HCEC 1CT (cell line): ENCODE data around the gene PITHD1.
"Not testable (repeated sequence)": the region's sequence is repeated elsewhere in the genome, so short reads cannot be mapped to it uniquely, and the experiment has no call there.

ENCODE experiments used
- DNase-seq: peaks from one replicate; pipeline ENCODE4 v3.0.0-alpha.2; 2017

The PITHD1 gene

GRCh38 chr1:23799570-23800399, 21.6 kb downstream of the PITHD1 start:
- peak; percentile 51 for DNase-seq

DNA sequence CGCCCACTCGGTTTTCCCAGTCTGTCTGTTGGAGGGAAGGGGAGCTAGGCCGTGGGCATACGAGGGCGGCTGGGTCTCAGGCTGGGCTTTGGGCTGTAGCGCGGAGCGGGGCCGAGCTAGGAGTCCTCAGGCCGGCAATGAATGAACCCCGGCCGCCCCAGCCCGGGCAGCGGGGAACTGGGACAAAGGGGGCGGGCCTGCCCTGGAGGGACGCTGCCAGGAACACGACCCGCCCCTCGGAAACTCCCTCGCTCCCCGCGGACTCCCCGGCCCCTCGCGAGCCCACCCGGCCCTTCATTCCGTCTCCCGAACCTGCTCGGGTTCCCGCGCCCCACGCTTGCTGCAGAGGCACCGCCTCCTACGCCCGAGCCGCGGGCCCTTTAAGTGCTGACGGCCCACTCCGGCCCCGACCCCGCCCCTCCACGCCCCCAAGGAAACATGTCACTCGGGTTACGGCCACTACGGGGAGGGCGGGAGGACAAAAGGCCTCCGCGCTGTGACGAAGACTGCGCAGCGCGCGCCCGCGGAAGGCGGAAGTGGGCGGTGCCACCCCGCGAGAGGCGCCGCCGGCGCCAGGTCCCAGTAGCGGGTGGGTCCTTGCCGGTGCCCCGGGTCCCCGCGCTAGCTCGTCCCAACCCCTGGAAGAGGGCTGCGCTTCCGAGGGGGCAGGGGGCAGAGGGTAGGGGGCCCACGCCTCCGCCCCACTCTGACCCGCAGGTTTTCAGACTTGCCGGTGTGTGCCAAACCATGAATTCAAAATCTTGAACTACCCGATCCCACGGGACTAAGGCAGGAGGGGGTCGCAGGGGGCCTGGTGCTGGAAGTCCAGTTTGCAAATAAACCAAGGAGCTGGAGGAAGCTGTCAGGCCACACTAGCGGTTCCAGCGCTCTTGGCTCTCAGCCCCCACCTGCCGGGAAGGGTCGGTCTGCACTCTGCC, 22.5 kb downstream of the PITHD1 start, which contains the start of gene GALE:
GALE (minus strand) TSS at position 355 of the 938 bp plus-strand sequence. CDS start 1,747 bp downstream, outside the sequence.
- DNase-seq, result peak; percentile 95

DNA sequence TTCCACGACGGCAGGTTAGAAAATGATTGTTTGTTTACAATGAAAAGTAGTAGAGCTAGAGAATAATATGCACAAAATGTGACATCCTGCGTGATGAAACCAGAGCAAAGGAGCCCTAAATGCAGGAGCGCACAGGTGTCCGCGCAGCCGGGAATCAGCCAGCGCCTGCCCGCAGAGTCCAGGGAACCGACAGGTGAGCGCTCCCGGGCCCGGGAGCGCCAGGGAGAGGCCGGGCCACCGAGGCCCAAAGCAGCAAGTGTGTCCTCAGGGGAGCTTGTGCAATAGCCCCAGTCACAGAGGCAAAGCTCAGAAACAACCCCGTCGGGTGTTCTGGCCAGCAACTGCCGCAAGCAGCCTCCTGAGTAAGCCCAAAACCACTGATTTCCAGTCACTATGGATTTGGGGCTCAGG, 23.1 kb downstream of the PITHD1 start:
- no peak for DNase-seq

DNA sequence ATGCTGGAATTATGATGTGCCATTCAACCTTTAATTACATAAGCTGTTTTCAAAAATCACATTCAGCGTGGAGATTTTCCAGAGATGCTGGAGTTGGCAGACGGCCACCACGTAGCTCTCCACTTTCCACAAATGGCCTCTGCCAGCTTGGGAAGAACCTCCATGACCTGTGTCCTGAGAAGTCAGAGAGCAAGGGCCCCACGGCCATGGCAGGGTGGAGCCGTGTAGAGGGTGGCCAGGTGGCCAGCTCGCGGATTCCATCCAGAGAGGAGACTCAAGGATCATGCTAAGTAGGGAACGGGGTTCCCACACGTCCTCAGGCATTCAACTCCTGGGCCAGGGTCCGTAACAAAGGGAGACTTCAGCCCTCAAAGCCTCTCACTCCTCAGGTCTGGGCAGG, 23.7 kb downstream of the PITHD1 start:
- DNase-seq, result no peak

DNA sequence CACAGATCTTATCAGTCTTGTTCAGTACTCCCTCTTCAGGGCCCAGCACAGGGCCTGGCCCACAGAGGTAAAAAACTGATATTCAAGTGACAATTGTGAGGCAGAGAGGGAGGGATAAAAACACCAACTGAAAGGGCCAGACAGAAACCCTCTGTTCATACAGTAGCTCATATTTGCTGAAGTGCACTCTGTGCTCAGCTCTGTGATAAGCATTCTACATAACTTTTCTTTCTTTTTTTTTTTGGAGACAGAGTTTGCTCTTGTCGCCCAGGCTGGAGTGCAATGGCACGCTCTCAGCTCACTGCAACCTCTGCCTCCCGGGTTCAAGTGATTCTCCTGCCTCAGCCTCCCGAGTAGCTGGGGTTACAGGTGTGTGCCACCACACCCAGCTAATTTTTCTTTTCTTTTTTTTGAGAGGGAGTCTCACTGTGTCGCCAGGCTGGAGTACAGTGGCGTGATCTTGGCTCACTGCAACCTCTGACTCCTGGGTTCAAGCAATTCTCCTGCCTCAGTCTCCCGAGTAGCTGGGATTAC, 24.7 kb downstream of the PITHD1 start:
- DNase-seq, result not testable (repeated sequence)

DNA sequence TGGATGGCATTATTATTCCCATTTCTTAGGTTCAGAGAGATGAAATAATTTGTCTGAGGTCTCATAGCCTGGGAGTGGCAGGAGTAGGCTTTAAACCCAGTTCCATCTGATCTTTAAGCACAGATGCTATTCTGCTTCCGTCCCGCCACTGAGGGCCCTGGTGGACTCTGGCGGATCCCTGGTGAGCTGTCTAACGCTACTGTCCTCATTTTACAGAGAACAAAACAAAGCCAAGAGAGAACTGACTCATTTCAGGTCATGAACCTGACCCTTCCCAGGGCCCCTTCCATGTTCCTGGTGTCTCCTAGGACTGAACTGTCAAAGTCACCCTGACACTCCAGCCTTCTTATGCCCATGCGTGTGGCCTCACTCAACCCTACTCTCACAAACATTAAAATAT, 25.5 kb downstream of the PITHD1 start:
- no peak for DNase-seq

DNA sequence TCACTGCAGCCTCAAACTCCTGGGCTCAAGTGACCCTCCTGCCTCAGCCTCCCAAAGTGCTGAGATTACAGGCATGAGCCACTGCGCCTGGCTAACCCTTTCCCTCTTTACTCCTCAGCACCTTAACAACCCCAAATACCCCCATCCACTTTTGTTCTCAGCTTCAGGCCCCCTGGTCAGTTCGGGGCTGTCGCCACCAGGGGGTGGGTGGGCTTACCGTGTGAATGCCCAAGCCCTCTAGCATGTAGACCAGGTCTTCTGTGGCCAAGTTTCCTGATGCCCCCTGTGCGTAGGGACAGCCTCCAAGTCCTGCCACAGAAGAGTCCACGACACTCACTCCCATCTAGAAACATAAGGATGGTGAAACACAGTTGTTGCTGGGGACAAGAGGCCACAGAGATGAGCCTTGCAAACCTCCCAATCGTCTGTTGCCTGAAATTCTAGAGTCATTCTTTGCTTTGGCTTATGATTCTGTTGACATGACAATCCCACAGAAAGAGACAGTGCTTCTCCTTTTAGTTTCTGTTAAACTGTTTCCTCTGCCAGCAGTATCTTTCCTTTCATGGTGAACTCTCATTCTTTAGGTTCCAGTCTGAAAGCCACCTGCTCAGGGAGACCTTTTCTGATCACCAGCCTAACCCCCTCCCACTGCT, 26.1 kb downstream of the PITHD1 start:
- no peak for DNase-seq

DNA sequence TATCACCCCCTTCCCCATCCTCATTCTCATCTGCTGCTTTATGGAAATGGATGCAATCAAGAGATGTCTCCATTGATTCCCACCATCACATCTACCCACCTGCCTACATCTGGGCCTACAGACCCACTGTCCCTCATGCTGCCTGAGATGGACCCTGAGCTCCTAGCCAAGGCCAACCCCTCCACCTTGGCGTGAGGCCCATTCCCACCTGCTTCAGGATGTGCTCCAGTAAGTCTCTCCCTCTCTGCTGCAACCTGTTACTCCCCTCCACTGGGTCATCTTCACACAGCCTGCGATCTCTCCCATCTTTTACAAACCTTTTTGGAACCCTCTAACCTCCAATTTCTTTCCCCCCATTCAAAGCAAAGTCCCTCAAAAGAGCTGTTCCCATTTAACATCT, 26.8 kb downstream of the PITHD1 start:
- no peak for DNase-seq

DNA sequence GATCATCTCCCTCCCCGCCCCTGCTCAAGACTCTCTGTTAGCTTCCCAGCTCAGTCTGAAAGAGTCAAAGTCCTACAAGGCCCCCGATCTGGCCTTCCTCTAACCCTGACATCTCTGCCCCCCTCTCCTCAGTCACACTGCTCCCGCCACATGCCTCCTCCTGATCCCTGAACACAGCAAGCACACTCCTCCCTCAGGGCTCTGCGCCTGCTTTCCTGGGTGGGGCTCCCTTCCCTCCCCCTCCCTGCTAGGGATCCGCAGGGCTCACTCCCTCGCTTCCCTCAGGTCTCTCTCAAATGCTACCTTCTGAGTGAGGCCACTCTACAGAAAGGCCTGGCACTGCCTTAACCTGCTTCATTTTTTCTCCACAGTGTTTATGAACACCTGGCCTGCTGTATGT, 28.1 kb downstream of the PITHD1 start:
- DNase-seq, result no peak

DNA sequence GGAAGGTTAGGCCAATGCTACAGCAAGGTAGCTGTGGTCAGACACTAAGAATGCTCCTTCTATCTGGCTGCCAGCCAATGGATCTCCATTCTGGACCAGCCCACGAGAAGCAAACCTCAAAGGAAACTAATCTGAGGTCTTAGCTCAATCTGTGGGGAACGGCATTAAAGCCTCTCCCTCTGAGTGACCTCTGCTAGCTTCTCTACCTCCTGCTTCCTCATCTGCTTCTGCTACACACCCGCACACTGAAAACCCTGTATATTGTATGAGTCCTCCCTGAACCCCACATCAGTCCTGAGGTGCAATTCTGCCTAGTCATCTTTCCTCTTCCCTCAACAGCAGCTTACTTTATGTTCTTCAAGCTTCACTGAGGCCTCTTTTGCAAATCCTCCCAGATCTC, 29.2 kb downstream of the PITHD1 start:
- DNase-seq, result no peak

- DNase-seq, result peak; percentile 59
Observed at GRCh38 chr1:23809751-23810171, 31.5 kb downstream of the PITHD1 start.

DNA sequence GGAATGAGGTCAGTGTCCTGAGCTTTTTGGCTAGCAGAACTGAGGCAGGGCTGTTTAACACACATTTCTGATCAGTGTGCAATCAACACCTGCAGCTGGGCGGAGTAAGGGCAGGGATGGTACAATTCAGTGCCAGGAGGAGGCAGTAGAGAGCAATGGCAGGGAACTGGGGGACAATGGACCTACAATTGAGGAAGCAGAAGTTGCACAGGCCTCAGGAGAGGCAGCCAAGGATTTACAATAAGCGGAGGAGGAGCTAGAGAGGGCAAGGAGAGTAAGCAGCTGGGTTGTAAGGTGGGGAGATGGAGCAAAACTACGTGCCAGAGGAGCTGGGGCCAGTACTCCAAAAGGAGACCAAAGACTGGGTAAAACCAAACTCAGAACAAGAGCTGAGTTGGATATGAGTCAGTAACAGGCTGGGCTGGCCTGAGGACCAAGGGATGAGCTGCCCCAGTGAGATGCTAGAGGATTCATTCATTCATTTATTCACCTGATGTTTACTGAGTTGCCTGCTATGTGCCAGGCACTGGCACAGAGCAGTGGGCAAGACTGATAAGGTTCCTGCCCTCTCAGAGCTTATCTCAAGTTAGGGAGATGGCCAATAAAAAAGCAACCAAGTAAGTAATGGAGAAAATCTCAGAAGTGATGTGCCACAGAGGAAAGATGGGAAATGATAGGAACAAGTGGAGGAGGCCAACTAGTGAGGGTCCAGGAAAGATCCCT, 32.8 kb downstream of the PITHD1 start:
- peak; percentile 31 for DNase-seq

- DNase-seq, result no peak
Observed at GRCh38 chr1:23814016-23814415, 35.8 kb downstream of the PITHD1 start.

DNA sequence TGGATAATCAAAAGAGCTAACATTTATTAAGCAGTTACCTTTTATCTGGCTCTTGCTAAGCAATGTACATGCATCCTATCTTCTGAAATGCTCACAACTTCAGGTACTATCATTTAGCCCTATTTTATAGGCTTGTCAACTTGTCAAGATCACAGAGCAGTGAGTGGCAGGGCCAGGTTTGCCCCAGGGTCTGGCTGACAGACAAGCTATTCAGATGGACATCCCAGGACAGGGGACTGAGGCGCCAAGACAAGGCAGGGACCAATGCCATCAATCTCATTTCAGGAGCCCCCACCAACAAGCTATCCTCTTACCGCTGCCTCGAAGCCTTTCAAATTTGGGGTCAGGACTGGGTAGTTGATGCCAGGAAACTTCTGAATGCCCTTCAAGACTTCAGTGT, 38.1 kb downstream of the PITHD1 start:
- no peak for DNase-seq

- DNase-seq, result no peak
Observed at GRCh38 chr1:23816906-23817305, 38.7 kb downstream of the PITHD1 start.

DNA sequence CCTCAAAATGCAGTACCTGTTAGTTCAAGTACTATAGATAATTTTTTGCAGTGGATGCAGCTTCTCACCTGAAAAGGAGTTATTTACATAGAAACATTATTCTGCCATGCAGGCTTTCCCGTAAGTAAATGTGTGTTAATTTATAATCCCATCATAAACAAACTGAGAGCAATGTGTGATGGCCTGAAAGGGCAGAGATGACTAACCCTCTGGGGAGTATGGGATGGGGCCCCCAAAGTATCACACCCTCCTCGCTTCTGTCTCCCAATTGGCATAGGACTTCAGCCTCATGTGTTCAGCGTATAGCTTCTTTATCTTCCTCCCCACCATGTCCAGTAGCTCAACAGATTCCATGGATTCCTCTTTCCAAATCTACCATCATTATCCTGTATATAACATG, 39.4 kb downstream of the PITHD1 start:
- no peak for DNase-seq

GRCh38 chr1:23823767-23824166, 45.5 kb downstream of the PITHD1 start:
- no peak for DNase-seq

- DNase-seq, result no peak
Observed at GRCh38 chr1:23824711-23825075, 46.5 kb downstream of the PITHD1 start.

- peak; percentile 90 for DNase-seq
Observed at GRCh38 chr1:23825076-23825761, 47.0 kb downstream of the PITHD1 start, which contains the start of gene HMGCL. TSS of gene HMGCL (minus strand) at chr1:23825429. CDS start at chr1:23825415, 14 bp downstream.

GRCh38 chr1:23825762-23826522, 47.7 kb downstream of the PITHD1 start:
- DNase-seq, result no peak

DNA sequence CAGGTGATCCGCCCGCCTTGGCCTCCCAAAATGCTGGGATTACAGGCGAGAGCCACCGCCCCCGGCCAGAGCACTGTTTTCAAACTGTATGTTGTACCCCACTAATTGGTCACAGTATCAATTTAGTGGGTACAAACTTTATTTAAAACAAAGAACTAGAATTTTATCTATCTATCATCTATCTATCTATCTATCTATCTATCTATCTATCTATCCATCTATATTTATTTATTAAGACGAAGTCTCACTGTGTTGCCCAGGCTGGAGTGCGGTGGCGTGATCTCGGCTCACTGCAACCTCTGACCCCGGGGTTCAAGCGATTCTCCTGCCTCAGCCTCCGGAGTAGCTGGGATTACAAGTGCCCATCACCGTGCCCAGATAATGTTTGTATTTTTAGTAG, 48.4 kb downstream of the PITHD1 start:
- DNase-seq, result not testable (repeated sequence)
